HepG2 (cell line): ENCODE results near the gene SLC4A11. TPM values are rescaled to one million over a fixed set of nuclear protein-coding genes. Genes with fewer than 3 reads are reported as not detected.

ENCODE experiments used
- CBX5 ChIP-seq: sonication (generic); formaldehyde crosslinking; IDR thresholded peaks from 2 replicates; pipeline ENCODE4 v1.4.0; 2020; ENCODE audit warnings: missing genetic modification reagents, borderline replicate concordance
- CEBPG ChIP-seq: IDR thresholded peaks from 2 replicates; pipeline ENCODE4 v1.6.1; 2016
- ESRRA ChIP-seq: sonication (generic); formaldehyde crosslinking; IDR thresholded peaks from 2 replicates; pipeline ENCODE4 v1.5.1; 2020; ENCODE audit warnings: mild to moderate bottlenecking, low read depth, missing genetic modification reagents
- HDAC6 ChIP-seq: fragments of 200-600 bp; sonication (generic); IDR thresholded peaks from 2 replicates; pipeline ENCODE4 v1.7.0; 2017; ENCODE audit warnings: mild to moderate bottlenecking, antibody characterized with exemption, low read length, low read depth
- HIVEP1 ChIP-seq: sonication (generic); formaldehyde crosslinking; IDR thresholded peaks from 2 replicates; pipeline ENCODE4 v1.4.0; 2020; ENCODE audit warnings: mild to moderate bottlenecking, missing genetic modification reagents
- ISL2 ChIP-seq: sonication (generic); formaldehyde crosslinking; IDR thresholded peaks from 2 replicates; pipeline ENCODE4 v1.5.0; 2020; ENCODE audit warnings: missing genetic modification reagents
- KDM4B ChIP-seq: sonication (generic); formaldehyde crosslinking; IDR thresholded peaks from 2 replicates; pipeline ENCODE4 v1.4.0; 2020; ENCODE audit warnings: missing genetic modification reagents
- MAFG ChIP-seq: sonication (generic); formaldehyde crosslinking; IDR thresholded peaks from 2 replicates; pipeline ENCODE4 v1.5.1; 2020; ENCODE audit warnings: mild to moderate bottlenecking, missing genetic modification reagents
- NCOA1 ChIP-seq: sonication (generic); formaldehyde crosslinking; IDR thresholded peaks from 2 replicates; pipeline ENCODE4 v1.9.0; 2021; ENCODE audit warnings: missing genetic modification reagents
- NR1H2 ChIP-seq: sonication (generic); formaldehyde crosslinking; IDR thresholded peaks from 2 replicates; pipeline ENCODE4 v1.8.1; 2022; ENCODE audit warnings: low read depth, missing genetic modification reagents, borderline replicate concordance
- POGZ ChIP-seq: sonication (generic); formaldehyde crosslinking; IDR thresholded peaks from 2 replicates; pipeline ENCODE4 v1.4.0; 2020; ENCODE audit warnings: mild to moderate bottlenecking, missing genetic modification reagents
- POLR2AphosphoS5 ChIP-seq: IDR thresholded peaks from 2 replicates; pipeline ENCODE4 v1.6.1; 2012; ENCODE audit warnings: low read depth, low read length
- SUZ12 ChIP-seq: fragments of 150-350 bp; IDR thresholded peaks from 2 replicates; pipeline ENCODE4 v1.6.1; 2014; ENCODE audit warnings: low read depth, low read length
- TP53 ChIP-seq: sonication (generic); formaldehyde crosslinking; conservative IDR thresholded peaks from 2 replicates; pipeline ENCODE4 v1.4.0; 2020; ENCODE audit warnings: missing genetic modification reagents
- ZMYM3 ChIP-seq: sonication (generic); formaldehyde crosslinking; IDR thresholded peaks from 2 replicates; pipeline ENCODE4 v1.5.1; 2020; ENCODE audit warnings: mild to moderate bottlenecking, missing genetic modification reagents
- ZNF136 ChIP-seq: sonication (generic); formaldehyde crosslinking; IDR thresholded peaks from 2 replicates; pipeline ENCODE4 v1.8.1; 2022; ENCODE audit warnings: low read depth, mild to moderate bottlenecking, moderate library complexity, missing genetic modification reagents
- ZNF605 ChIP-seq: sonication (generic); formaldehyde crosslinking; IDR thresholded peaks from 2 replicates; pipeline ENCODE4 v1.8.0; 2022; ENCODE audit warnings: mild to moderate bottlenecking, missing genetic modification reagents
- ZNF724P ChIP-seq: sonication (generic); formaldehyde crosslinking; IDR thresholded peaks from 2 replicates; pipeline ENCODE4 v1.8.0; 2022; ENCODE audit warnings: missing genetic modification reagents, borderline replicate concordance
- ZNF772 ChIP-seq: sonication (generic); formaldehyde crosslinking; IDR thresholded peaks from 2 replicates; pipeline ENCODE4 v1.5.0; 2020; ENCODE audit warnings: mild to moderate bottlenecking, missing genetic modification reagents
- ZNF878 ChIP-seq: sonication (generic); formaldehyde crosslinking; IDR thresholded peaks from 2 replicates; pipeline ENCODE4 v1.8.1; 2023; ENCODE audit warnings: mild to moderate bottlenecking, missing genetic modification reagents, moderate library complexity
- polyA plus RNA-seq, 8 experiments: library from polyadenylated mRNA; depleted of rRNA in 3 of 8; stranded (reverse) in 7 of 8; unstranded in 1 of 8; fragments of >200 nt; fragmentation: Illumina TruSeq in 4 of 8; extraction: Trizol in 4 of 8; gene quantifications; 2 replicates each; pipeline versions ENCODE4 v1.2.1 to v1.2.3, GENCODE V29; 2011 to 2016; ENCODE audit warnings: low read depth in 4 of 8, missing spikeins in 1 of 8, mixed read lengths in 1 of 8; ENCODE audit not compliant: insufficient read depth in 1 of 8
- total RNA-seq, 5 experiments: library from RNA; depleted of rRNA; stranded (reverse); fragments of >200 nt; fragmentation: Illumina TruSeq; extraction: Trizol; gene quantifications; 2 replicates each; pipeline ENCODE4 v1.2.3, GENCODE V29; 2016; ENCODE audit warnings: low read depth in 1 of 5
- TF ChIP-seq, protein P1 (sequence below): sonication (generic); formaldehyde crosslinking; IDR thresholded peaks from 2 replicates; pipeline ENCODE4 v1.4.0; 2020; ENCODE audit warnings: missing genetic modification reagents
- TF ChIP-seq, protein P2 (sequence below): sonication (generic); formaldehyde crosslinking; IDR thresholded peaks from 2 replicates; pipeline ENCODE4 v1.4.0; 2020; ENCODE audit warnings: missing genetic modification reagents
- TF ChIP-seq, protein P3 (sequence below): sonication (generic); formaldehyde crosslinking; IDR thresholded peaks from 2 replicates; pipeline ENCODE4 v1.4.0; 2020; ENCODE audit warnings: mild to moderate bottlenecking, missing genetic modification reagents
- TF ChIP-seq, protein P4 (sequence below): sonication (generic); formaldehyde crosslinking; IDR thresholded peaks from 2 replicates; pipeline ENCODE4 v1.4.0; 2020; ENCODE audit warnings: missing genetic modification reagents
- TF ChIP-seq, protein P5 (sequence below): sonication (generic); formaldehyde crosslinking; IDR thresholded peaks from 2 replicates; pipeline ENCODE4 v1.4.0; 2020; ENCODE audit warnings: mild to moderate bottlenecking, missing genetic modification reagents

SLC4A11 gene
- total and polyA plus RNA-seq, 2 of the 13 experiments (the other 11 are each of a cell fraction or from before 2014, with no cell fraction given): 3.9 to 27.0 TPM

DNA sequence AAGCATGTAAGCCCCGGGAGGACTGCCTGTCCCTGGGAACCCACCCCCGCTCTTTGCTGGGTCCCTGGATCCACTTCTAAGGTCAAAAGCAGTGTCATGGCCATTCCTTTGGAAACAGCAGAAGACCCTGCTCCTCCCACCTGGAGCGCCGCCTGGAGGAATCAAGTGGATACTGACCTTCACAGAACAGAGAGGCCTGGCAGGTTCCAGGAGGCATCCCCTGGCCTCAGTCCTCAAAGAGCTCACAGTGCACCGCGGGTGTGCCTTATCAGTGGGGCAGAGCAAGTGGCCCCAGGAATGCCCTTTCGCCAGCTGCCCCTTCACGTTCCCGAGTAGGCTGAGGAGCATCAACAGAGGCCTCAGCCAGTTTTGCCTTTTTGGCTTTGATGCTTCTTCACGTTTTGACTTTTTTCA lies 11.1 kb upstream of the SLC4A11 start (continued):
- no peak for TF ChIP-seq ZNF724P (CRISPR knock-in tag)
- peak; percentile 75; the same call in 1 of the 2 replicates for TF ChIP-seq ESRRA (CRISPR knock-in tag)
- TF ChIP-seq, protein P1, sequence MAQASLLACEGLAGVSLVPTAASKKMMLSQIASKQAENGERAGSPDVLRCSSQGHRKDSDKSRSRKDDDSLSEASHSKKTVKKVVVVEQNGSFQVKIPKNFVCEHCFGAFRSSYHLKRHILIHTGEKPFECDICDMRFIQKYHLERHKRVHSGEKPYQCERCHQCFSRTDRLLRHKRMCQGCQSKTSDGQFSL: peak; percentile 58; the same call in 1 of the 2 replicates
- peak; percentile 40; the same call in 1 of the 2 replicates for TF ChIP-seq HIVEP1 (CRISPR knock-in tag)
- TF ChIP-seq, protein P2, sequence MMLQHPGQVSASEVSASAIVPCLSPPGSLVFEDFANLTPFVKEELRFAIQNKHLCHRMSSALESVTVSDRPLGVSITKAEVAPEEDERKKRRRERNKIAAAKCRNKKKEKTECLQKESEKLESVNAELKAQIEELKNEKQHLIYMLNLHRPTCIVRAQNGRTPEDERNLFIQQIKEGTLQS (CRISPR knock-in tag): no peak
- TF ChIP-seq HDAC6: no peak
- no peak for TF ChIP-seq SUZ12
- no peak for TF ChIP-seq NR1H2 (CRISPR knock-in tag)
- TF ChIP-seq POLR2AphosphoS5: no peak
- TF ChIP-seq, protein P3, sequence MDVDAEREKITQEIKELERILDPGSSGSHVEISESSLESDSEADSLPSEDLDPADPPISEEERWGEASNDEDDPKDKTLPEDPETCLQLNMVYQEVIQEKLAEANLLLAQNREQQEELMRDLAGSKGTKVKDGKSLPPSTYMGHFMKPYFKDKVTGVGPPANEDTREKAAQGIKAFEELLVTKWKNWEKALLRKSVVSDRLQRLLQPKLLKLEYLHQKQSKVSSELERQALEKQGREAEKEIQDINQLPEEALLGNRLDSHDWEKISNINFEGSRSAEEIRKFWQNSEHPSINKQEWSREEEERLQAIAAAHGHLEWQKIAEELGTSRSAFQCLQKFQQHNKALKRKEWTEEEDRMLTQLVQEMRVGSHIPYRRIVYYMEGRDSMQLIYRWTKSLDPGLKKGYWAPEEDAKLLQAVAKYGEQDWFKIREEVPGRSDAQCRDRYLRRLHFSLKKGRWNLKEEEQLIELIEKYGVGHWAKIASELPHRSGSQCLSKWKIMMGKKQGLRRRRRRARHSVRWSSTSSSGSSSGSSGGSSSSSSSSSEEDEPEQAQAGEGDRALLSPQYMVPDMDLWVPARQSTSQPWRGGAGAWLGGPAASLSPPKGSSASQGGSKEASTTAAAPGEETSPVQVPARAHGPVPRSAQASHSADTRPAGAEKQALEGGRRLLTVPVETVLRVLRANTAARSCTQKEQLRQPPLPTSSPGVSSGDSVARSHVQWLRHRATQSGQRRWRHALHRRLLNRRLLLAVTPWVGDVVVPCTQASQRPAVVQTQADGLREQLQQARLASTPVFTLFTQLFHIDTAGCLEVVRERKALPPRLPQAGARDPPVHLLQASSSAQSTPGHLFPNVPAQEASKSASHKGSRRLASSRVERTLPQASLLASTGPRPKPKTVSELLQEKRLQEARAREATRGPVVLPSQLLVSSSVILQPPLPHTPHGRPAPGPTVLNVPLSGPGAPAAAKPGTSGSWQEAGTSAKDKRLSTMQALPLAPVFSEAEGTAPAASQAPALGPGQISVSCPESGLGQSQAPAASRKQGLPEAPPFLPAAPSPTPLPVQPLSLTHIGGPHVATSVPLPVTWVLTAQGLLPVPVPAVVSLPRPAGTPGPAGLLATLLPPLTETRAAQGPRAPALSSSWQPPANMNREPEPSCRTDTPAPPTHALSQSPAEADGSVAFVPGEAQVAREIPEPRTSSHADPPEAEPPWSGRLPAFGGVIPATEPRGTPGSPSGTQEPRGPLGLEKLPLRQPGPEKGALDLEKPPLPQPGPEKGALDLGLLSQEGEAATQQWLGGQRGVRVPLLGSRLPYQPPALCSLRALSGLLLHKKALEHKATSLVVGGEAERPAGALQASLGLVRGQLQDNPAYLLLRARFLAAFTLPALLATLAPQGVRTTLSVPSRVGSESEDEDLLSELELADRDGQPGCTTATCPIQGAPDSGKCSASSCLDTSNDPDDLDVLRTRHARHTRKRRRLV (CRISPR knock-in tag): 0 out of 2 replicates have a peak, but pooled peaks have one; percentile 31
- no peak for TF ChIP-seq NCOA1 (CRISPR knock-in tag)
- no peak for TF ChIP-seq MAFG
- TF ChIP-seq ZNF136 (CRISPR knock-in tag): no peak
- TF ChIP-seq, protein P4, sequence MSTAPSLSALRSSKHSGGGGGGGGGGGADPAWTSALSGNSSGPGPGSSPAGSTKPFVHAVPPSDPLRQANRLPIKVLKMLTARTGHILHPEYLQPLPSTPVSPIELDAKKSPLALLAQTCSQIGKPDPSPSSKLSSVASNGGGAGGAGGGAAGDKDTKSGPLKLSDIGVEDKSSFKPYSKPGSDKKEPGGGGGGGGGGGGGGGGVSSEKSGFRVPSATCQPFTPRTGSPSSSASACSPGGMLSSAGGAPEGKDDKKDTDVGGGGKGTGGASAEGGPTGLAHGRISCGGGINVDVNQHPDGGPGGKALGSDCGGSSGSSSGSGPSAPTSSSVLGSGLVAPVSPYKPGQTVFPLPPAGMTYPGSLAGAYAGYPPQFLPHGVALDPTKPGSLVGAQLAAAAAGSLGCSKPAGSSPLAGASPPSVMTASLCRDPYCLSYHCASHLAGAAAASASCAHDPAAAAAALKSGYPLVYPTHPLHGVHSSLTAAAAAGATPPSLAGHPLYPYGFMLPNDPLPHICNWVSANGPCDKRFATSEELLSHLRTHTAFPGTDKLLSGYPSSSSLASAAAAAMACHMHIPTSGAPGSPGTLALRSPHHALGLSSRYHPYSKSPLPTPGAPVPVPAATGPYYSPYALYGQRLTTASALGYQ (CRISPR knock-in tag): no peak; the same call in 1 of the 2 replicates
- no peak for TF ChIP-seq ZNF605 (CRISPR knock-in tag)
- TF ChIP-seq, protein P5, sequence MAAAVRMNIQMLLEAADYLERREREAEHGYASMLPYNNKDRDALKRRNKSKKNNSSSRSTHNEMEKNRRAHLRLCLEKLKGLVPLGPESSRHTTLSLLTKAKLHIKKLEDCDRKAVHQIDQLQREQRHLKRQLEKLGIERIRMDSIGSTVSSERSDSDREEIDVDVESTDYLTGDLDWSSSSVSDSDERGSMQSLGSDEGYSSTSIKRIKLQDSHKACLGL (CRISPR knock-in tag): no peak
- TF ChIP-seq ISL2 (CRISPR knock-in tag): 0 out of 2 replicates have a peak, but pooled peaks have one; percentile 19
- TF ChIP-seq KDM4B (CRISPR knock-in tag): peak; percentile 72; the same call in 1 of the 2 replicates
- peak; percentile 66; the same call in 1 of the 2 replicates for TF ChIP-seq CBX5 (CRISPR knock-in tag)
- 0 out of 2 replicates have a peak, but pooled peaks have one; percentile 13 for TF ChIP-seq POGZ
- TF ChIP-seq ZNF772 (CRISPR knock-in tag): peak; percentile 69; the same call in 1 of the 2 replicates
- TF ChIP-seq ZNF878: no peak
- 0 out of 2 replicates have a peak, but pooled peaks have one; percentile 13 for TF ChIP-seq CEBPG (CRISPR knock-in tag)
- peak; percentile 82; the same call in 1 of the 2 replicates for TF ChIP-seq ZMYM3 (CRISPR knock-in tag)
- no peak for TF ChIP-seq TP53
